ENCODE measurements around the gene CDK5RAP3. TPM values are rescaled to one million over a fixed set of nuclear protein-coding genes. Genes with fewer than 3 reads are reported as not detected.

CDK5RAP3 gene
- total RNA-seq, 1 donor from 2014 or later: 344 TPM

- H3K4me3 Mint-ChIP-seq (ENCODE audit: low read depth): no peak overlapping the region
- peaks cover 83% of the 10 kb centered on the region for H3K4me1 Mint-ChIP-seq (ENCODE audit: low read depth)
- H3K36me3 Mint-ChIP-seq (ENCODE audit: insufficient read depth): peaks cover 2% of the 10 kb centered on the region
- H3K9me3 Mint-ChIP-seq (ENCODE audit: low read depth): no peaks in the 10 kb centered on the region
- no peak for DNase-seq (ENCODE audit: low spot score, unreplicated experiment)
- no peak for TF ChIP-seq CTCF (IDR thresholded peaks at IDR 0.05; ENCODE audit: unreplicated experiment)
- no peaks in the 10 kb centered on the region for H3K27me3 Mint-ChIP-seq
- H3K27ac Mint-ChIP-seq: peak overlapping the region; percentile 95
These were observed 20.2 kb downstream of the CDK5RAP3 start for GRCh38 chr17:47990962-47991731.

GRCh38 chr17:47992216-47992615 is 21.3 kb downstream of the CDK5RAP3 start:
- DNase-seq (ENCODE audit: low spot score, unreplicated experiment): no peak
- no peak for TF ChIP-seq CTCF (IDR thresholded peaks at IDR 0.05; ENCODE audit: unreplicated experiment)
- H3K36me3 Mint-ChIP-seq (ENCODE audit: insufficient read depth): no peaks in the 10 kb centered on the region
- H3K4me1 Mint-ChIP-seq (ENCODE audit: low read depth): peaks cover 78% of the 10 kb centered on the region
- no peaks in the 10 kb centered on the region for H3K27me3 Mint-ChIP-seq
- no peaks in the 10 kb centered on the region for H3K9me3 Mint-ChIP-seq (ENCODE audit: low read depth)
- H3K4me3 Mint-ChIP-seq (ENCODE audit: low read depth): no peak overlapping the region
- H3K27ac Mint-ChIP-seq: peak overlapping the region; percentile 48

GRCh38 chr17:47993031-47993564 is 22.2 kb downstream of the CDK5RAP3 start:
- Mint-ChIP-seq H3K27ac (no peak overlapping the region), H3K36me3 (ENCODE audit: insufficient read depth) (no peaks in the 10 kb centered on the region), H3K4me1 (ENCODE audit: low read depth) (peaks cover 73% of the 10 kb centered on the region), H3K4me3 (ENCODE audit: low read depth) (no peak overlapping the region), H3K27me3 (no peaks in the 10 kb centered on the region), H3K9me3 (ENCODE audit: low read depth) (no peaks in the 10 kb centered on the region)
- no peak for DNase-seq (ENCODE audit: low spot score, unreplicated experiment)
- TF ChIP-seq CTCF (IDR thresholded peaks at IDR 0.05; ENCODE audit: unreplicated experiment): no peak

- no peak for TF ChIP-seq CTCF (IDR thresholded peaks at IDR 0.05; ENCODE audit: unreplicated experiment)
- Mint-ChIP-seq H3K27ac (peak overlapping the region; percentile 74), H3K9me3 (ENCODE audit: low read depth) (no peaks in the 10 kb centered on the region), H3K4me3 (ENCODE audit: low read depth) (no peak overlapping the region), H3K36me3 (ENCODE audit: insufficient read depth) (no peaks in the 10 kb centered on the region), H3K4me1 (ENCODE audit: low read depth) (peaks cover 66% of the 10 kb centered on the region), H3K27me3 (no peaks in the 10 kb centered on the region)
- no peak for DNase-seq (ENCODE audit: low spot score, unreplicated experiment)
These were observed 23.1 kb downstream of the CDK5RAP3 start for GRCh38 chr17:47993964-47994363.

GRCh38 chr17:47994724-47995123 is 23.8 kb downstream of the CDK5RAP3 start:
- DNase-seq (ENCODE audit: low spot score, unreplicated experiment): no peak
- Mint-ChIP-seq H3K4me1 (ENCODE audit: low read depth) (peaks cover 61% of the 10 kb centered on the region), H3K27me3 (no peaks in the 10 kb centered on the region), H3K4me3 (ENCODE audit: low read depth) (no peak overlapping the region), H3K36me3 (ENCODE audit: insufficient read depth) (no peaks in the 10 kb centered on the region), H3K27ac (peak overlapping the region; percentile 87), H3K9me3 (ENCODE audit: low read depth) (no peaks in the 10 kb centered on the region)
- TF ChIP-seq CTCF (IDR thresholded peaks at IDR 0.05; ENCODE audit: unreplicated experiment): no peak
